GM12878 (cell line): Measurements from ENCODE around the gene MUTYH. TPM values are rescaled to one million over a fixed set of nuclear protein-coding genes. Genes with fewer than 3 reads are reported as not detected.

ENCODE experiments used
- BCLAF1 ChIP-seq: fragments of 450-650 bp; IDR thresholded peaks from 2 replicates; pipeline ENCODE4 v1.6.1; 2017; ENCODE audit warnings: antibody characterized with exemption, mild to moderate bottlenecking, moderate library complexity
- CBX3 ChIP-seq: fragments of 200-600 bp; sonication (generic); IDR thresholded peaks from 2 replicates; pipeline ENCODE4 v1.6.1; 2016; ENCODE audit warnings: low read depth, borderline replicate concordance
- CEBPZ ChIP-seq: fragments of 150-350 bp; IDR thresholded peaks from 2 replicates; pipeline ENCODE4 v1.6.1; 2016; ENCODE audit warnings: low read depth, low read length
- IRF3 ChIP-seq: fragments of 450-650 bp; IDR thresholded peaks from 2 replicates; pipeline ENCODE4 v1.6.1; 2014; ENCODE audit warnings: mild to moderate bottlenecking
- MEF2A ChIP-seq: IDR thresholded peaks from 2 replicates; pipeline ENCODE4 v1.6.1; 2011; ENCODE audit warnings: low read depth, mild to moderate bottlenecking, low read length, moderate library complexity; ENCODE audit not compliant: insufficient read depth
- RFX5 ChIP-seq: IDR thresholded peaks from 2 replicates; pipeline ENCODE4 v1.6.1; 2011; ENCODE audit warnings: low read depth, low read length, improper control_type of control experiment
- TCF3 ChIP-seq: IDR thresholded peaks from 2 replicates; pipeline ENCODE4 v1.6.1; 2012; ENCODE audit warnings: low read depth, mild to moderate bottlenecking, low read length, borderline replicate concordance; ENCODE audit not compliant: insufficient read depth
- USF2 ChIP-seq: IDR thresholded peaks from 2 replicates; pipeline ENCODE4 v1.6.1; 2011; ENCODE audit warnings: low read depth, low read length, improper control_type of control experiment, borderline replicate concordance
- ZBTB11 ChIP-seq: fragments of 450-650 bp; formaldehyde crosslinking; IDR thresholded peaks from 2 replicates; pipeline ENCODE4 v1.5.0; 2022; ENCODE audit warnings: mild to moderate bottlenecking, missing genetic modification characterization
- ZNF622 ChIP-seq: fragments of 450-650 bp; IDR thresholded peaks from 2 replicates; pipeline ENCODE4 v1.6.1; 2017; ENCODE audit warnings: mild to moderate bottlenecking, inconsistent platforms
- polyA plus RNA-seq, 11 experiments: library from polyadenylated mRNA; depleted of rRNA in 4 of 11; unstranded in 6 of 11; stranded (reverse) in 5 of 11; fragments of >200 nt; fragmentation: Nextera tagmentation in 4 of 11; fragmentation: Illumina TruSeq in 1 of 11; extraction: Ambion mirVana in 4 of 11; extraction: Trizol in 1 of 11; gene quantifications; 1 replicate in 1 of 11; 2 replicates in 10 of 11; pipeline versions ENCODE4 v1.2.1 to v1.2.3, GENCODE V29; 2011 to 2016; ENCODE audit warnings: inconsistent platforms in 2 of 11, missing spikeins in 2 of 11, low read depth in 1 of 11
- total RNA-seq, 4 experiments: library from RNA; depleted of rRNA in 3 of 4; stranded (reverse); fragments of >200 nt in 3 of 4; fragmentation: Illumina TruSeq in 1 of 4; extraction: Trizol in 1 of 4; gene quantifications; 2 replicates each; pipeline versions ENCODE4 v1.2.1 to v1.2.3, GENCODE V29; 2013 to 2021
- TF ChIP-seq, protein P1 (sequence below): fragments of 450-650 bp; IDR thresholded peaks from 2 replicates; pipeline ENCODE4 v1.6.1; 2016; ENCODE audit warnings: mild to moderate bottlenecking
- TF ChIP-seq, protein P2 (sequence below): fragments of 450-650 bp; IDR thresholded peaks from 2 replicates; pipeline ENCODE4 v1.6.1; 2017; ENCODE audit warnings: mild to moderate bottlenecking

The MUTYH gene
- total and polyA plus RNA-seq, 10 of the 15 experiments (the other 5 are each of a cell fraction or from before 2014, with no cell fraction given) = 2.5 to 42.0 (median 30.0) TPM

- TF ChIP-seq CEBPZ (no peak), RFX5 (no peak), IRF3 (no peak), TCF3 (no peak), ZBTB11 (CRISPR knock-in tag) (no peak), USF2 (no peak), CBX3 (no peak), ZNF622 (no peak), MEF2A (0 out of 2 replicates have a peak, but pooled peaks have one; percentile 40), BCLAF1 (no peak)
- TF ChIP-seq, protein P1, sequence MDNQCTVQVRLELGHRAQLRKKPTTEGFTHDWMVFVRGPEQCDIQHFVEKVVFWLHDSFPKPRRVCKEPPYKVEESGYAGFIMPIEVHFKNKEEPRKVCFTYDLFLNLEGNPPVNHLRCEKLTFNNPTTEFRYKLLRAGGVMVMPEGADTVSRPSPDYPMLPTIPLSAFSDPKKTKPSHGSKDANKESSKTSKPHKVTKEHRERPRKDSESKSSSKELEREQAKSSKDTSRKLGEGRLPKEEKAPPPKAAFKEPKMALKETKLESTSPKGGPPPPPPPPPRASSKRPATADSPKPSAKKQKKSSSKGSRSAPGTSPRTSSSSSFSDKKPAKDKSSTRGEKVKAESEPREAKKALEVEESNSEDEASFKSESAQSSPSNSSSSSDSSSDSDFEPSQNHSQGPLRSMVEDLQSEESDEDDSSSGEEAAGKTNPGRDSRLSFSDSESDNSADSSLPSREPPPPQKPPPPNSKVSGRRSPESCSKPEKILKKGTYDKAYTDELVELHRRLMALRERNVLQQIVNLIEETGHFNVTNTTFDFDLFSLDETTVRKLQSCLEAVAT = no peak
- TF ChIP-seq, protein P2, sequence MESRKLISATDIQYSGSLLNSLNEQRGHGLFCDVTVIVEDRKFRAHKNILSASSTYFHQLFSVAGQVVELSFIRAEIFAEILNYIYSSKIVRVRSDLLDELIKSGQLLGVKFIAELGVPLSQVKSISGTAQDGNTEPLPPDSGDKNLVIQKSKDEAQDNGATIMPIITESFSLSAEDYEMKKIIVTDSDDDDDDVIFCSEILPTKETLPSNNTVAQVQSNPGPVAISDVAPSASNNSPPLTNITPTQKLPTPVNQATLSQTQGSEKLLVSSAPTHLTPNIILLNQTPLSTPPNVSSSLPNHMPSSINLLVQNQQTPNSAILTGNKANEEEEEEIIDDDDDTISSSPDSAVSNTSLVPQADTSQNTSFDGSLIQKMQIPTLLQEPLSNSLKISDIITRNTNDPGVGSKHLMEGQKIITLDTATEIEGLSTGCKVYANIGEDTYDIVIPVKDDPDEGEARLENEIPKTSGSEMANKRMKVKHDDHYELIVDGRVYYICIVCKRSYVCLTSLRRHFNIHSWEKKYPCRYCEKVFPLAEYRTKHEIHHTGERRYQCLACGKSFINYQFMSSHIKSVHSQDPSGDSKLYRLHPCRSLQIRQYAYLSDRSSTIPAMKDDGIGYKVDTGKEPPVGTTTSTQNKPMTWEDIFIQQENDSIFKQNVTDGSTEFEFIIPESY = no peak
Measured at GRCh38 chr1:45359882-45360513, 19.8 kb upstream of the MUTYH start (continued).
